ENCODE data around the gene FAM9C. TPM values are rescaled to one million over a fixed set of nuclear protein-coding genes. Genes with fewer than 3 reads are reported as not detected.

The FAM9C gene
- total and polyA plus RNA-seq, 9 of the 15 experiments (the other 6 are each of a cell fraction or from before 2014, with no cell fraction given): not detected

GRCh38 chrX:13005661-13006473 lies 38.6 kb downstream of the FAM9C start:
- in situ Hi-C loops (cut with MboI) (no loop called here), intact Hi-C loops (cut with micrococcal nuclease) (no loop called here)
- FAIRE-seq (no peak), DNase-seq (ENCODE audit: extremely low read depth in 1 of 4, low spot score in 3 of 4) (no peak), ATAC-seq (no peak)
- Histone ChIP-seq H4K20me1 (replicated peaks; ENCODE audit: control insufficient read depth, insufficient read depth, low read length) (no peaks in the 10 kb centered on the region), H2AFZ (ENCODE audit: low read depth, low read length) (no peak overlapping the region), H3K9me1 (ENCODE audit: control insufficient read depth, insufficient read depth, low read length) (no peaks in the 10 kb centered on the region), H3K36me3 (ENCODE audit: control insufficient read depth, insufficient read depth, low read length) (no peaks in the 10 kb centered on the region), H3K4me1 (replicated peaks in 1 of 2; ENCODE audit: control insufficient read depth in 2 of 2, insufficient read depth in 2 of 2, low read length in 2 of 2) (no peaks in the 10 kb centered on the region), H3K4me3 (no peak overlapping the region), H3K79me2 (ENCODE audit: control insufficient read depth, insufficient read depth, low read length) (no peaks in the 10 kb centered on the region), H3K9me3 (replicated peaks; ENCODE audit: control insufficient read depth, insufficient read depth, low read depth, low read length) (no peaks in the 10 kb centered on the region), H3K4me2 (ENCODE audit: insufficient read depth, low read length) (no peak overlapping the region), H3K9ac (ENCODE audit: insufficient read depth in 1 of 2, low read depth in 2 of 2, low read length in 2 of 2) (no peak overlapping the region), H3K27me3 (ENCODE audit: control insufficient read depth in 2 of 2, insufficient read depth in 2 of 2, low read length in 2 of 2) (no peaks in the 10 kb centered on the region), H3K27ac (ENCODE audit: extremely low read depth, low read depth, low read length) (no peak overlapping the region)
- CTCF ChIA-PET (ENCODE audit: low intra/inter-chr PET ratio): no interaction called here
- TF ChIP-seq MED1 (CRISPR knock-in tag; IDR thresholded peaks at IDR 0.05; ENCODE audit: borderline replicate concordance) (no peak), BHLHE40 (IDR thresholded peaks at IDR 0.05; ENCODE audit: low read length) (no peak), ATF7 (IDR thresholded peaks at IDR 0.05) (no peak)
- TF ChIP-seq, protein P1, sequence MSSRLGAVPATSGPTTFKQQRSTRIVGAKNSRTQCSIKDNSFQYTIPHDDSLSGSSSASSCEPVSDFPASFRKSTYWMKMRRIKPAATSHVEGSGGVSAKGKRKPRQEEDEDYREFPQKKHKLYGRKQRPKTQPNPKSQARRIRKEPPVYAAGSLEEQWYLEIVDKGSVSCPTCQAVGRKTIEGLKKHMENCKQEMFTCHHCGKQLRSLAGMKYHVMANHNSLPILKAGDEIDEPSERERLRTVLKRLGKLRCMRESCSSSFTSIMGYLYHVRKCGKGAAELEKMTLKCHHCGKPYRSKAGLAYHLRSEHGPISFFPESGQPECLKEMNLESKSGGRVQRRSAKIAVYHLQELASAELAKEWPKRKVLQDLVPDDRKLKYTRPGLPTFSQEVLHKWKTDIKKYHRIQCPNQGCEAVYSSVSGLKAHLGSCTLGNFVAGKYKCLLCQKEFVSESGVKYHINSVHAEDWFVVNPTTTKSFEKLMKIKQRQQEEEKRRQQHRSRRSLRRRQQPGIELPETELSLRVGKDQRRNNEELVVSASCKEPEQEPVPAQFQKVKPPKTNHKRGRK (tag; IDR thresholded peaks at IDR 0.05): peak; percentile 38; the same call in 1 of the 2 replicates
- POLR2A ChIA-PET: no interaction called here
- no TSS peak for BruUV-seq (replicated peaks)
- WGBS (ENCODE audit: insufficient coverage, low coverage, missing lambda C conversion rate): 38% methylated on average over 8 of the region's 9 CpGs
